Muscle layer of duodenum (tissue), 2 donors: ENCODE measurements around the gene GPR158.
A peak's percentile ranks its signal among the peaks of the same experiment; 100 is the strongest.
"Not testable (repeated sequence)": the region's sequence is repeated elsewhere in the genome, so short reads cannot be mapped to it uniquely, and the experiment has no call there.

Experiments
- H3K27ac ChIP-seq: one replicate; pipeline ENCODE4 v1.7.0; 2013; ENCODE audit warnings: mild to moderate bottlenecking, low read length
- H3K27me3 ChIP-seq: one replicate; pipeline ENCODE4 v1.7.0; 2013; ENCODE audit warnings: low read depth, mild to moderate bottlenecking, control low read depth, low read length
- H3K36me3 ChIP-seq, 2 donors: one replicate each; pipeline ENCODE4 v1.7.0; 2013; ENCODE audit warnings: low read length in 2 of 2, control low read depth in 1 of 2, mild to moderate bottlenecking in 1 of 2; ENCODE audit not compliant: insufficient read depth in 2 of 2, control insufficient read depth in 1 of 2
- H3K4me1 ChIP-seq, 2 donors: one replicate each; pipeline ENCODE4 v1.7.0; 2013; ENCODE audit warnings: low read length in 2 of 2, mild to moderate bottlenecking in 2 of 2, control low read depth in 1 of 2, moderate library complexity in 1 of 2; ENCODE audit not compliant: insufficient read depth in 2 of 2, control insufficient read depth in 1 of 2
- H3K4me3 ChIP-seq, 2 donors: one replicate each; pipeline ENCODE4 v1.7.0; 2013; ENCODE audit warnings: low read length in 2 of 2, low read depth in 1 of 2, mild to moderate bottlenecking in 1 of 2
- H3K9me3 ChIP-seq, 2 donors: one replicate each; pipeline ENCODE4 v1.7.0; 2013; ENCODE audit warnings: low read length in 2 of 2, control low read depth in 1 of 2, mild to moderate bottlenecking in 1 of 2; ENCODE audit not compliant: control insufficient read depth in 1 of 2
- donor health status: healthy.

The GPR158 gene, protein sequence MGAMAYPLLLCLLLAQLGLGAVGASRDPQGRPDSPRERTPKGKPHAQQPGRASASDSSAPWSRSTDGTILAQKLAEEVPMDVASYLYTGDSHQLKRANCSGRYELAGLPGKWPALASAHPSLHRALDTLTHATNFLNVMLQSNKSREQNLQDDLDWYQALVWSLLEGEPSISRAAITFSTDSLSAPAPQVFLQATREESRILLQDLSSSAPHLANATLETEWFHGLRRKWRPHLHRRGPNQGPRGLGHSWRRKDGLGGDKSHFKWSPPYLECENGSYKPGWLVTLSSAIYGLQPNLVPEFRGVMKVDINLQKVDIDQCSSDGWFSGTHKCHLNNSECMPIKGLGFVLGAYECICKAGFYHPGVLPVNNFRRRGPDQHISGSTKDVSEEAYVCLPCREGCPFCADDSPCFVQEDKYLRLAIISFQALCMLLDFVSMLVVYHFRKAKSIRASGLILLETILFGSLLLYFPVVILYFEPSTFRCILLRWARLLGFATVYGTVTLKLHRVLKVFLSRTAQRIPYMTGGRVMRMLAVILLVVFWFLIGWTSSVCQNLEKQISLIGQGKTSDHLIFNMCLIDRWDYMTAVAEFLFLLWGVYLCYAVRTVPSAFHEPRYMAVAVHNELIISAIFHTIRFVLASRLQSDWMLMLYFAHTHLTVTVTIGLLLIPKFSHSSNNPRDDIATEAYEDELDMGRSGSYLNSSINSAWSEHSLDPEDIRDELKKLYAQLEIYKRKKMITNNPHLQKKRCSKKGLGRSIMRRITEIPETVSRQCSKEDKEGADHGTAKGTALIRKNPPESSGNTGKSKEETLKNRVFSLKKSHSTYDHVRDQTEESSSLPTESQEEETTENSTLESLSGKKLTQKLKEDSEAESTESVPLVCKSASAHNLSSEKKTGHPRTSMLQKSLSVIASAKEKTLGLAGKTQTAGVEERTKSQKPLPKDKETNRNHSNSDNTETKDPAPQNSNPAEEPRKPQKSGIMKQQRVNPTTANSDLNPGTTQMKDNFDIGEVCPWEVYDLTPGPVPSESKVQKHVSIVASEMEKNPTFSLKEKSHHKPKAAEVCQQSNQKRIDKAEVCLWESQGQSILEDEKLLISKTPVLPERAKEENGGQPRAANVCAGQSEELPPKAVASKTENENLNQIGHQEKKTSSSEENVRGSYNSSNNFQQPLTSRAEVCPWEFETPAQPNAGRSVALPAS (N-terminal part only)

DNA sequence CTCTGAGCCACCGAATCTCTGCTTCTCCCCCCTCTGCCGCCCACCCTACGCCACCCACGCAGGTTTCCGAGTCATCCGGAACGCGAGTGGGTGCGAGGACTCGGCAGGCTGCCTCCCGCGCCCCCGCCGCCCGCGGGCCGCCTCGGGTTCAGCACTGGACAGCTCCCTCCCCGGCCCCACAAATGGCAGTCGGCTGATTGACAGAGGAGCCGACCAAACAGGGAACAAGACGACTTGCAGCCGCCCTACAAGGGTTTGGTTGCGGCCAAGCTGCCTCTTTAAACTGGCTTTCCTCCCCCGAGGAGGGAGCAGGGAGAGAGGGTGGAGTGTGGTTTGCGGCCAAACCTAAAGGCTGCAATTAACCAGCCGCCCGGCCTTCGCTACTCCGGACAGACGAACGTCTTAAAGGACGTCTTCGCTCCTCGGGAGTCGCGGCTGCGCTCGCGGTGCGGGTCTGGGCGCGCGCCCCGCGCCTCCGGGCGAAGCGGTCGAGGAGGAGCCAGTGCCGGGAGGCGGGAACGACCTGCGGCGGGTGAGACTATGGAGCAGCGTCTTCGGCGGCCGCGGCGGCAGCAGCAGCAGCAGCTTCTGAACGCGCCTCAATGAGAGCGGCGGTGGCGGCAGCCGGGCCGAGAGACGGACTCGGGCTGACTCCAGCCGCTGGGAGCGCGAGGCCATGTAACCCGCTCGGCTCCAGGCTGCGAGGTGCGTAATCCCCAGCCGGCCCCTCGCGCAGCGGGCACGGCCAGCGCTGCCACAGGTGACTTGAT lies at the start of gene GPR158:
GPR158 (plus strand) TSS at position 541 of the 770 bp plus-strand sequence. CDS start 420 bp downstream, outside the sequence.
- no peaks in the 10 kb centered on the region for H3K9me3 ChIP-seq
- H3K27me3 ChIP-seq = peaks cover 27% of the 10 kb centered on the region
- no peak within 1 kb of the TSS for H3K27ac ChIP-seq
- peak within 1 kb of the TSS; percentile 51 to 65 for H3K4me3 ChIP-seq
- H3K36me3 ChIP-seq = no peaks in the 10 kb centered on the region
- H3K4me1 ChIP-seq = peaks cover 0 to 22% of the 10 kb centered on the region in 2 donors

DNA sequence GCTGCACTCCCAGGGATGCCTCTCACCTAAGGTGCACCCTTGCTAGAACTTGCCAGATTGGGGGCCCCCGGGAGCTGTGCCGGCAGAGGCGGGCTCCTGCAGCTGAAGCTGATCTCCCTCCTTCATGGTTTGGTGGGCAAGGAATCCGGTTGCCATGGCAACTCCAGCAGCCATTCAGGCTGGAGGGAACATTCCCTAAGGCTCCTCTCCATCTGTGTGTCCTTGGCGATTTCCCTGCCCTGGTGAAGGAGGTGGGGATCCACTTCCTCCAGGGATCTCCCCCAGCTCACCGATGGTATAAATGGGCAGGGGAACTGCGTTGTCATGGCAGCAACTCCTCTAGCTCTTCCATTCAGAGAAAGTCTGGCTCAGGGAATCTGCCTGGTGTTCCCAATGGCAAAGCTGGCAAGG lies 49.6 kb upstream of the GPR158 start:
- H3K27me3 ChIP-seq = no peaks in the 10 kb centered on the region
- no peaks in the 10 kb centered on the region for H3K4me1 ChIP-seq
- no peaks in the 10 kb centered on the region for H3K9me3 ChIP-seq
- no peaks in the 10 kb centered on the region for H3K36me3 ChIP-seq
- H3K4me3 ChIP-seq = no peak overlapping the region
- H3K27ac ChIP-seq = no peak overlapping the region

DNA sequence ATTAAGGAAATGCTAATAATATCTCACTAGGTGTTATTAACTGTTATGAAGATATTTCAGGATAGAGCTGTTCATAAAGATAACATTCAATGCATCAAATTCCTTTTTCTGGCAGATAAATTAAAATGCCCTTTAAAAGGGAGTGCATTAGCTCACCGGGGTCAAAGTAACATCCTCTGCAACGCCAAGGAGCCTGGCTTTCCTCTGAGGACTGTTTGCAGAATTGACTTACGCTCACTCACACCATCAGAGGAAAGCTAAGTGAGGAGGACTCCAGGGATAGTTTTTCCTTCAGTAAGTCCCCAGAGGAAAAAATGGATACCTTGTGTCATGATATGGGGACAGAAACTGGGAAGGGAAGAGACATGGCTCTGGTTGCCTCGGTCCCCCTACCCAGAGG lies 45.2 kb upstream of the GPR158 start:
- Histone ChIP-seq H3K4me3 (no peak overlapping the region), H3K9me3 (no peaks in the 10 kb centered on the region), H3K27me3 (no peaks in the 10 kb centered on the region), H3K27ac (no peak overlapping the region), H3K4me1 (no peaks in the 10 kb centered on the region), H3K36me3 (no peaks in the 10 kb centered on the region)

DNA sequence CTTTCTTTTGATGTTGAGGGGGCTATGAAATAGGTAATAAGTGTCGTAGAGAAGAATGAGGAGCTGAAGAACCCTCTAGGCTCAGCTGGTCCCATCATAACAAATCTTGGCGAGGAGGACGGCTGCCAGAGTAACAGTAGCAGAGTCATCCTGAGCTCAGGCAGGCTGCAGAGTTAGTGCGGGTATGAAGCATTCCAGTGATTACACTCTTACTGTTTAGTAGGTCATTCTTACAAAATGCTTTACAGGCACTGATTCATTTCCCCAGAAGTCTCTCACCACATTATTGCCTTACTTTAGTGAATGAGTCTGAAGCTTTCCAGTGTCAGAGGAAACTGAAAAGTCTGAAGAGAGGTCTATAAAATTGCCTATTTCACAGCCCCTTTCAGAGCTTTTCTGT lies 43.9 kb upstream of the GPR158 start:
- Histone ChIP-seq H3K9me3 (no peaks in the 10 kb centered on the region), H3K27me3 (no peaks in the 10 kb centered on the region), H3K36me3 (no peaks in the 10 kb centered on the region), H3K4me1 (no peaks in the 10 kb centered on the region), H3K4me3 (no peak overlapping the region), H3K27ac (no peak overlapping the region)

DNA sequence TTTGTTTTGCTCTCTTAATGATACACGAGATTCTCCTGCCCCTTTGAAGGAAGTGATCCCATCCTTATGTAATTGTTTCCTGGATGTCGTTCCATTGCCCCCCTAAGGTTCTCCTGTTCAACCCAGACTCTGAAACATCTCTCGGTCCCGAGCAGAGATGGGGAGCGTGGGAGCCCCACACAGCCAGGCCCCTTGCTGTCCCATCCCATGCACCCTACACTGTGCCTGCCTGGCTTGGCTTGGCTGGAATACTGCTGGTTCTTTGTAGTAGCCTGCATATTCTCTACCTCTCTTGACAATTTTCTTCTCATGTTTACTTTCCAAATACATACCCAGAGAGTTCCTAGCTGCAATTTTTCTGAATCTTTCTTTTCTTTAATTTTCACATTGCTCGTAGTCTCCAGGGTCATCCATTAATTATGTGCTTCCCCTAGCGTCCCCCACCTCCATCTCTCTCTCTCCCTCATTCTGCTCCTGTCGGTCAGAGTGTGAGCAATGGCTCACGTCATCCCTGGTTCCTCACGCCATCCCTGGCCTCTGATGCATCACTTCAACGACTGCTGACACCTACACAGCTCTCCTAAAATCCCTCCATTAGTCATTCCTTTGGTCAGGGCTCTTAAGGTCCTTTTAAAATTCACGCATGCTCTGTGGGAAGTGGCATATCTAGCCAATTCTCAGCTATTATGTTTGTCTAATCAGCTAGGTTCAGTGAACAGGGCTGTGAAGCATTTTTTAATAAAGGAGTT lies 32.5 kb upstream of the GPR158 start:
- H3K36me3 ChIP-seq = no peaks in the 10 kb centered on the region
- H3K4me3 ChIP-seq = no peak overlapping the region
- no peaks in the 10 kb centered on the region for H3K4me1 ChIP-seq
- no peaks in the 10 kb centered on the region for H3K9me3 ChIP-seq
- no peaks in the 10 kb centered on the region for H3K27me3 ChIP-seq
- no peak overlapping the region for H3K27ac ChIP-seq

DNA sequence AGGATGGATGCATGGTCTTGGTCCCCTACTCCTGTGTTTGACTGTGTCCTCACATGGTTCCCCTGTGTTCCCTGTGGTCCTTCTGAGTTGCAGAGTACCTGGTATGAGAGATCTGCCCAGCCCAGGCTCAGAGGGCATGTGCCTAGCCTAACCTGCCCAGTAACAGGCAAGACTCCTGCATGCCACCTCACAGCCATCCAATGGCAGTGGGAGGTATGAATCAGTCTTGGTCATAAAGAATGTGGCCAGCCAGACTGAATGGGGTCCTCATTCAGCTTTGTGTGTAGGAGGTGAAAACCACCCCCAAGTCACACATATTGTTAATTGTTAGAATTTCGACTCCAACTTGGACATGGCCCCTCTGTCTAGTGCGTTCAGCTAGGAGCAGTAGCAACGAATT lies 17.2 kb upstream of the GPR158 start:
- Histone ChIP-seq H3K27ac (no peak overlapping the region), H3K4me1 (no peaks in the 10 kb centered on the region), H3K4me3 (no peak overlapping the region), H3K9me3 (no peaks in the 10 kb centered on the region), H3K27me3 (no peaks in the 10 kb centered on the region), H3K36me3 (no peaks in the 10 kb centered on the region)

DNA sequence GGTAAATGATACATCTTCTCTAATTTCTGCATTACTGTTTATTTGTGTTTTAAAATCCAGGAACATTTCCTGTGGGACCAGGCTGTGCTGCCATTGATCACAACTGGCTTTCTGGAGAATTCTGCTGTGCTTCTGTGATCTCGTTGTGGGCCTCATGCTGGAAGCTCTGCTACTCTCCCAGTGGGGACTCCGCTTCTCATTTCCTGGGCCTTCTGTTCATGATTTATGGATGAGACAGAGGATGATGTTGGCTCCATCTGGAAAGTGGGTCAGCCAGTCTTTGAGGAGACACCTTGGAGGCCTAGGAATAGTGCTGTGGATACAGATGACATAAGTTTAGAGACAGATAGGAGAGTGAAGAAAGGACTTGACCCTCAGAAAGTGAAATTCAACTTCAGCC lies 15.2 kb upstream of the GPR158 start:
- no peaks in the 10 kb centered on the region for H3K4me1 ChIP-seq
- H3K36me3 ChIP-seq = no peaks in the 10 kb centered on the region
- no peak overlapping the region for H3K4me3 ChIP-seq
- no peaks in the 10 kb centered on the region for H3K27me3 ChIP-seq
- no peaks in the 10 kb centered on the region for H3K9me3 ChIP-seq
- H3K27ac ChIP-seq = no peak overlapping the region

DNA sequence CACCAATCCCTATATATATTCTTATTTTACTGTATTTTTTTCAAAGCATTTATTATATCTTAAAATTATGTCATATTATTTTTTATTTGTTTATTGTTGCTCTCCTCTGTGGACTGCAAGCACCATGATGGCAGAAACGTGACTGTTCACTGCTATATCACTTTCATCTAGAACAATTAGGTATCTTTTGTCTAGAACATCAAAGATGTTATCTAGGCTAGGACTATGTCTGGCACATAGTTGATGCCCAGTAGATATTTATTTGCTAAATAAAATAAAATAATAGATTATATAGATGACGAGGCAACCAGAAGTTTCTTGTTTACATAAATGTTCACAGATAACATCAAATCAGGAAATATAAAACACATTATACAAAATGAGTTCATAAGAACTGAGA lies 12.4 kb upstream of the GPR158 start:
- no peaks in the 10 kb centered on the region for H3K27me3 ChIP-seq
- H3K36me3 ChIP-seq = no peaks in the 10 kb centered on the region
- no peaks in the 10 kb centered on the region for H3K4me1 ChIP-seq
- H3K9me3 ChIP-seq = no peaks in the 10 kb centered on the region
- H3K27ac ChIP-seq = no peak overlapping the region
- no peak overlapping the region for H3K4me3 ChIP-seq

DNA sequence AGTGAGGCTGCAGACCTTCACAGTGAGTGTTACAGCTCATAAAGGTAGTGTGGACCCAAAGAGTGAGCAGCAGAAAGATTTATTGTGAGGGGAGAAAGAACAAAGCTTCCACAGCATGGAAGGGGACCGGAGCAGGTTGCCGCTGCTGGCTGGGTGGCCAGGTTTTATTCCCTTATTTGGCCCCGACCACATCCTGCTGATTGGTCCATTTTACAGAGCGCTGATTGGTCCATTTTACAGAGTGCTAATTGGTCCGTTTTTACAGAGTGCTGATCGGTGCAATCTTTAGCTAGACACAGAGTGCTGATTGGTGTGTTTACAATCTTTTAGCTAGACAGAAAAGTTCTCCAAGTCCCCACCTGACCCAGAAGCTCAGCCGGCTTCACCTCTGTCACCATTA lies 11.3 kb upstream of the GPR158 start:
- not testable (repeated sequence) for H3K36me3 ChIP-seq, H3K27ac ChIP-seq, H3K4me1 ChIP-seq, H3K9me3 ChIP-seq, H3K4me3 ChIP-seq, H3K27me3 ChIP-seq

DNA sequence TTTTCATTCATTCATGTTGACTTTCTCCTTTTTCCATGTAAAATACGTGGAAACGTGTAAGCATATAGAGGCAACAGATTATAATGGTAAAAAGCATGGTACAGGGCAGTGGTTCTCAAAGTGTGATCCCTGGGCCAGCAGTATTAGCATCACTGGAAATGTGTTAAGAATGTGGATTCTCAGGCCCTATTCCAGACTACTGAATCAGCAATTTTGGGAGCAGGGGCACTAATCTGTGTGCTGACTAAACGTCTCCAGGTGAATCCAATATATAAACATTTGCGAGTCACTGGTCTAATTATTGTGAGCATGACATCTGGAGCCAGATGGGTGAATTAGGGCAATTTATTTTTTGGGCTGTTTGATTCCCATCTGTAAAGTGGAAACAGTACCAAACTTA lies 5.1 kb upstream of the GPR158 start:
- H3K4me3 ChIP-seq = no peak overlapping the region
- peaks cover 0 to 6% of the 10 kb centered on the region in 2 donors for H3K4me1 ChIP-seq
- no peak overlapping the region for H3K27ac ChIP-seq
- no peaks in the 10 kb centered on the region for H3K36me3 ChIP-seq
- no peaks in the 10 kb centered on the region for H3K9me3 ChIP-seq
- H3K27me3 ChIP-seq = peaks cover 3% of the 10 kb centered on the region
